Activated CD8-positive, alpha-beta T cell treated with anti-CD3 and anti-CD28 coated beads for 36 hours (primary cell): ENCODE data around the gene LRP1B. TPM values are rescaled to one million over a fixed set of nuclear protein-coding genes. Genes with fewer than 3 reads are reported as not detected.

Source experiments
- ATAC-seq: fragments of 200-7000 bp; cut with Tn5 transposase; one replicate; pipeline ENCODE4 v1.10.0; 2021; ENCODE audit warnings: mild to moderate bottlenecking, moderate library complexity
- CTCF ChIA-PET: fragments of 350-600 bp; sonication (Branson Sonifier 250); formaldehyde crosslinking; loops from one replicate; lab custom pipeline; 2021; ENCODE audit warnings: antibody characterized with exemption; lab: Charles Lee
- POLR2A ChIA-PET: fragments of 350-600 bp; sonication (Branson Sonifier 250); formaldehyde crosslinking; loops from one replicate; lab custom pipeline; 2021; ENCODE audit warnings: antibody characterized with exemption; lab: Charles Lee
- DNase-seq: peaks from one replicate; pipeline ENCODE4 v3.0.0-alpha.2; 2020
- H3K27ac Mint-ChIP-seq: one replicate; pipeline ENCODE4 v1.8.0; 2021; ENCODE audit warnings: mild to moderate bottlenecking, mixed read lengths
- H3K27me3 Mint-ChIP-seq: one replicate; pipeline ENCODE4 v1.8.0; 2021; ENCODE audit warnings: mixed read lengths
- H3K36me3 Mint-ChIP-seq: one replicate; pipeline ENCODE4 v1.8.0; 2021; ENCODE audit warnings: low read depth, mixed read lengths
- H3K4me1 Mint-ChIP-seq: one replicate; pipeline ENCODE4 v1.8.0; 2021; ENCODE audit warnings: low read depth, mixed read lengths
- H3K4me3 Mint-ChIP-seq: one replicate; pipeline ENCODE4 v1.8.0; 2021; ENCODE audit warnings: mild to moderate bottlenecking, moderate library complexity, mixed read lengths
- H3K9me3 Mint-ChIP-seq: one replicate; pipeline ENCODE4 v1.8.0; 2021; ENCODE audit warnings: mixed read lengths
- intact Hi-C: fragments of 100-400 bp; cut with micrococcal nuclease; formaldehyde crosslinking; loops from one replicate; pipeline ENCODE4 v1.10.0; 2022
- total RNA-seq, 2 experiments: library from RNA; stranded (reverse); gene quantifications; one replicate each; pipeline ENCODE4 v1.2.3, GENCODE V29; 2021
- TF ChIP-seq, protein P1 (sequence below): fragments of 200-600 bp; IDR thresholded peaks from one replicate; pipeline ENCODE4 v1.8.0; 2022; ENCODE audit warnings: antibody characterized with exemption, mild to moderate bottlenecking

LRP1B gene
- total RNA-seq, 2 experiments from 2014 or later: not detected

DNA sequence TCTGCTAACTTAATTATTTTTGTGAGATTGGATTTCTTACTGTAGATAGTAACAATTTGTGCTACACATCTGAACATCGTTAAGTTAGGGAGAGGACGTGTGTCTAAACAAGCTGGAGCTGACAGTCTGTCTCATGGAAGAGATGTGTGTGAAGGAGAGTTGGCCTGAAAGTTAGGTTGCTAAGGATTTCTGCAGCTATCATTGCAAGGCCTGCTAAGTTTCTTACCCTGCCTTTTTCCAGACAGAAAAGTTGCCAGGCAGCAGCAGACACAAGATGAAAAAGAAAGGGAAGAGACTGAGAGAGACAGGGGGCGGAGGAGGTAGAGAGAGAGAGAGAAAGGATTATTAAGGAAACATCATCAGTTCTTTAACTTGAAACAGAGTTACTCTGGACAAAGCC is 4.1 kb upstream of the LRP1B start:
- intact Hi-C loops: no loop called here
- Mint-ChIP-seq H3K4me1 (peaks cover 4% of the 10 kb centered on the region), H3K27me3 (peaks cover 21% of the 10 kb centered on the region), H3K27ac (no peak overlapping the region), H3K9me3 (no peaks in the 10 kb centered on the region), H3K36me3 (no peaks in the 10 kb centered on the region), H3K4me3 (no peak overlapping the region)
- ATAC-seq (no peak), DNase-seq (no peak)
- CTCF ChIA-PET: no interaction called here
- TF ChIP-seq, protein P1, sequence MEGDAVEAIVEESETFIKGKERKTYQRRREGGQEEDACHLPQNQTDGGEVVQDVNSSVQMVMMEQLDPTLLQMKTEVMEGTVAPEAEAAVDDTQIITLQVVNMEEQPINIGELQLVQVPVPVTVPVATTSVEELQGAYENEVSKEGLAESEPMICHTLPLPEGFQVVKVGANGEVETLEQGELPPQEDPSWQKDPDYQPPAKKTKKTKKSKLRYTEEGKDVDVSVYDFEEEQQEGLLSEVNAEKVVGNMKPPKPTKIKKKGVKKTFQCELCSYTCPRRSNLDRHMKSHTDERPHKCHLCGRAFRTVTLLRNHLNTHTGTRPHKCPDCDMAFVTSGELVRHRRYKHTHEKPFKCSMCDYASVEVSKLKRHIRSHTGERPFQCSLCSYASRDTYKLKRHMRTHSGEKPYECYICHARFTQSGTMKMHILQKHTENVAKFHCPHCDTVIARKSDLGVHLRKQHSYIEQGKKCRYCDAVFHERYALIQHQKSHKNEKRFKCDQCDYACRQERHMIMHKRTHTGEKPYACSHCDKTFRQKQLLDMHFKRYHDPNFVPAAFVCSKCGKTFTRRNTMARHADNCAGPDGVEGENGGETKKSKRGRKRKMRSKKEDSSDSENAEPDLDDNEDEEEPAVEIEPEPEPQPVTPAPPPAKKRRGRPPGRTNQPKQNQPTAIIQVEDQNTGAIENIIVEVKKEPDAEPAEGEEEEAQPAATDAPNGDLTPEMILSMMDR: no peak
- POLR2A ChIA-PET: no interaction called here

DNA sequence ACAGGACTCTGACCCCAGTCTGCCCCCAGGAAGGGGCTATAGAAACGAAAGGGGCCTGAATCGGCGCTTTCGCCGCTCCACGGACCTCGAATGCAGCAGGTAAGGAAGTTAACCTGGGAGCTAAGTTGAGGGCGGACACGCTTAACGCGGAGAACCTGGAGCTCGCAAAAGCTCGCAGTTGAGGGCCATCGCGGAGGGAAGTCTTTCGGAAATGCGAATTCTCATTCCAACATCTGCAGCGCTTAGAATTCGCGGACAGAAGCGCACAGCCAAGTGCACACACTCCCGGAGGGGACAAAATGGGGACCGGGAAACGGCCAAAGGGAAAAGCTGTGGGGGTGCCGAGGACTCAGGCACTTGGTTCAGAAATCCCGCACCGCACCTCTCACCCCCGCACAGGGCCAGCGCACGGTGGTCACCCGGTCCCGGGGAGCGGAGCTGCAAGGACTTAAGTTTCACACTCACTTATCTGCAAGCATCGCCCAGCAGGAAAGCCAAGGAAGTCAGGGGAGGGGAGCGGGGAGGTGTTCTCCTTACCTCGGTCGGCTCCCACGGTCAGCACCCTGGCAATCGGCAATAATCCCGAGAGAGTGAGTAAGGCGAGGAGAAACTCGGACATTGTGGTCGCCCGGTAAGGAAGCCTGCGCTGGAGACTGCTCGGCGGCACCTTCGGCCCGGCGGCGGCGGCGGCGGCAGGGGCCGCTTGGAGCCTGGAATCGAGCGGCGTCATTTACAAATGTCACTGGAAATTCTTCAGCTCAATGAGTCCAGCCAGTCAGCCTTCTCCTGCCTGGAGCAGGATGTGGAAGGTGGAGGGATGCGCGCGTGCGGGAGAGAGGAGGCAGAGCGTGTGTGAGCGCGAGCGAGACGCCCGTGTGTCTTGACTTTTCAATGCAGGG is 456 bp downstream of the LRP1B start:
- ChIA-PET CTCF (interaction anchor here (0.9 kb wide), 1 partner anchor 10 kb away, joined by 3 read pairs; no protein-coding TSS in a partner anchor), POLR2A (no interaction called here)
- TF ChIP-seq, protein P1: no peak
- intact Hi-C loops: no loop called here
- ATAC-seq: no peak
- Mint-ChIP-seq H3K4me1 (peaks cover 4% of the 10 kb centered on the region), H3K4me3 (no peak overlapping the region), H3K27ac (no peak overlapping the region), H3K9me3 (no peaks in the 10 kb centered on the region), H3K27me3 (peaks cover 29% of the 10 kb centered on the region), H3K36me3 (no peaks in the 10 kb centered on the region)
- peak; percentile 0 for DNase-seq

DNA sequence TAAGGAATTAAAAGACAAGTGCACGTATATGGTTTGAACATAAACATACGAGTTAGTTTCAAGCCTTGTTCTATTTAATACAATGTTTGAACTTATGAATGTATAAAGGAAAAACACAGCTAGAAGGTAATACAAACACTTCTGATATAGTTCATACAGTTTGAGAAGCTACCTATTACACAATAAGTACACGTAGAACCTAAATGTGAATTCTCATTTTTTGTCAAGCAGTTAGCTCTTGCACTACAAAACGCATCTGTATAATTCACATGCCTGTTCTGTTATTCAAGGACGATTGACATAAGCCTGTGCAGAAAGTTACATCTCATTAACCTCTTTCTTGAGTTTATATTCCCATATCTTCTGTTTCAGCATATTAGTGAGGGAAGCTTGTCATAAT is 2.7 kb downstream of the LRP1B start:
- Mint-ChIP-seq H3K4me1 (peaks cover 4% of the 10 kb centered on the region), H3K27ac (no peak overlapping the region), H3K4me3 (no peak overlapping the region), H3K27me3 (peaks cover 29% of the 10 kb centered on the region), H3K36me3 (no peaks in the 10 kb centered on the region), H3K9me3 (no peaks in the 10 kb centered on the region)
- ChIA-PET CTCF (no interaction called here), POLR2A (no interaction called here)
- ATAC-seq: no peak
- TF ChIP-seq, protein P1: no peak
- DNase-seq: no peak
- intact Hi-C loops: no loop called here

DNA sequence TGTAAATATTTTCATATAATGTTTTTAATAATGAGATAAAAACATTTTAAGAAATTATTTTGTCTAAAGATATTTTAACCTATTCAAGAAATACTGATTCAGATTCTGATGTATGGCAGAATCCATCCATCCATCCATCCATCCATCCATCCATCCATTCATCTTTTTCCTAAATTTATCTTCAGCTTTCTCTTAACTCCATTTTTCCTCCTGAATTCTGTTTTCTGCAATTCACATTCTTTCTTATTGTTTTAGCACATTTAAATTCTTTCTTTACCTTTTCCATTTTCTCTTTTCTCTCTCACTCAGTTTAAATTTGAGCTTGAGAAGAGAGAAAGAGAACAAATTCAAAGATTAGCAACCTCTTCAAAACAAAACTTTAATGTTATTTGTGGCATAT is 3.6 kb downstream of the LRP1B start:
- intact Hi-C loops: no loop called here
- Mint-ChIP-seq H3K4me1 (peaks cover 4% of the 10 kb centered on the region), H3K4me3 (no peak overlapping the region), H3K27me3 (peaks cover 24% of the 10 kb centered on the region), H3K36me3 (no peaks in the 10 kb centered on the region), H3K9me3 (no peaks in the 10 kb centered on the region), H3K27ac (no peak overlapping the region)
- TF ChIP-seq, protein P1: no peak
- CTCF ChIA-PET: no interaction called here
- DNase-seq: no peak
- no peak for ATAC-seq
- POLR2A ChIA-PET: no interaction called here

DNA sequence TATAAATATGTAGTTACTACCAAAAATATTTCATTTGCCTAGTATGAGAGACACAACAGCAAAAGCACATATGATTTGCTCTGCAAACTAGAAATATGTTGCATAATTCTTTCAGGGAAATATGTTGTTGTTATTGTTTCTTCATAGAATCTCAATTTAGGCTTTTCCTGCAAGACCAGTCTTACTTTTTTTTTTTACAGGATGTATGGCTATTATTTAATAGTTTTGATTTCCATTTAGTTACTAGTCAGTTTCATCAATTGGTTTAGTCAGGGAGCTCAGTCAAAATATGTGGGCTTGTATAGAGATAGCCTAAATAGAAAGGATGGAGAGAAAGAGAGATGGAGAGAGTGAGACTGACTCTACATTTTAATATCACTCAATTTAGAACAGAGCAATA is 6.1 kb downstream of the LRP1B start:
- no peaks in the 10 kb centered on the region for H3K36me3 Mint-ChIP-seq
- DNase-seq (no peak), ATAC-seq (no peak)
- peaks cover 6% of the 10 kb centered on the region for H3K27me3 Mint-ChIP-seq
- H3K27ac Mint-ChIP-seq: no peak overlapping the region
- H3K4me1 Mint-ChIP-seq: no peaks in the 10 kb centered on the region
- TF ChIP-seq, protein P1: no peak
- CTCF ChIA-PET: no interaction called here
- intact Hi-C loops: no loop called here
- peaks cover 2% of the 10 kb centered on the region for H3K9me3 Mint-ChIP-seq
- H3K4me3 Mint-ChIP-seq: no peak overlapping the region
- POLR2A ChIA-PET: no interaction called here
